Cardiac septum (tissue), 1 donor: ENCODE data around the gene TECPR1. TPM values are rescaled to one million over a fixed set of nuclear protein-coding genes. Genes with fewer than 3 reads are reported as not detected.

ENCODE experiments used
- DNase-seq: peaks from one replicate; pipeline ENCODE4 v3.0.0-alpha.2; 2020; ENCODE audit warnings: low spot score
- intact Hi-C: fragments of 100-400 bp; cut with DNase I; formaldehyde crosslinking; loops from one replicate; pipeline ENCODE4 v1.14.0; 2022
- total RNA-seq: library from RNA; stranded (reverse); fragmentation: NEBNext Ultra II Directional; extraction: Animal tissue kit (Norgen Biotek cat#: 25700); gene quantifications from one replicate; pipeline ENCODE4 v1.2.1, GENCODE V29; 2021
- donor health status: DM: no; HTN: no; CAD: no.

TECPR1 gene
- total RNA-seq, 1 donor from 2014 or later, result 16.6 TPM

DNA sequence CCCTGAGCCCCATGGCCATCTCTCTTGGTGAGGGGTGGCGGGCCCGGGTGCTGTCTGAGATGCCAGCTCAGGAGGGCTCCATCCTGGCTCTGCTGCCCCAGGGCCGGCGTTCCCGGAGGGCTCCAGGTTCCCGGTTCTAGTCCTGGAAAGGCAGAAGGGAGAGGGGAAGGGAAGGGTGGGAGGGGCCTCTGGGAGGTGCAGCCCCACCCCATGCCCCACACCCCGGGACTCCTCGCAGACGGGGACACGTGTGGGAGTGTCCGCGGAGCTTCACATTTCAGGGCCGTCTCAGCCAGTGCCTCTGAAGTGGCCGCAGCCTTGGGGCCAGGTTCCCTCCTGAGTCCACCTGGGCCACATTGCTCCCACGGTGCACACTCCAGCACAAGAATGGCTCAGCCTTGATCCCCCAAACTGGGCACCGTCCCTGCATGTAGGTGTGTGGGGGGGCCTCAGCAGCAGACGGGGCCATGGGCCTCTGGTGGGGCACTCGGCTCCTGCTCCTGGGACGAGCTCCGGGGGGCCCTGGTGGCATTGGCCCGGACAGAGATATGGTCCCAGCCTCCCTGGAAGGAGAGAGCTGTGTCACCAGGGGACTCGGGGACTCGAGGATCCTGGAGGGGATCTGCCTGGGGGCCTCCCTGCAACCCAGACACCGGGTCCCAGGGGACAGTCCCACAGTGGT is 35.0 kb downstream of the TECPR1 start:
- intact Hi-C loops, result no loop called here
- no peak for DNase-seq

DNA sequence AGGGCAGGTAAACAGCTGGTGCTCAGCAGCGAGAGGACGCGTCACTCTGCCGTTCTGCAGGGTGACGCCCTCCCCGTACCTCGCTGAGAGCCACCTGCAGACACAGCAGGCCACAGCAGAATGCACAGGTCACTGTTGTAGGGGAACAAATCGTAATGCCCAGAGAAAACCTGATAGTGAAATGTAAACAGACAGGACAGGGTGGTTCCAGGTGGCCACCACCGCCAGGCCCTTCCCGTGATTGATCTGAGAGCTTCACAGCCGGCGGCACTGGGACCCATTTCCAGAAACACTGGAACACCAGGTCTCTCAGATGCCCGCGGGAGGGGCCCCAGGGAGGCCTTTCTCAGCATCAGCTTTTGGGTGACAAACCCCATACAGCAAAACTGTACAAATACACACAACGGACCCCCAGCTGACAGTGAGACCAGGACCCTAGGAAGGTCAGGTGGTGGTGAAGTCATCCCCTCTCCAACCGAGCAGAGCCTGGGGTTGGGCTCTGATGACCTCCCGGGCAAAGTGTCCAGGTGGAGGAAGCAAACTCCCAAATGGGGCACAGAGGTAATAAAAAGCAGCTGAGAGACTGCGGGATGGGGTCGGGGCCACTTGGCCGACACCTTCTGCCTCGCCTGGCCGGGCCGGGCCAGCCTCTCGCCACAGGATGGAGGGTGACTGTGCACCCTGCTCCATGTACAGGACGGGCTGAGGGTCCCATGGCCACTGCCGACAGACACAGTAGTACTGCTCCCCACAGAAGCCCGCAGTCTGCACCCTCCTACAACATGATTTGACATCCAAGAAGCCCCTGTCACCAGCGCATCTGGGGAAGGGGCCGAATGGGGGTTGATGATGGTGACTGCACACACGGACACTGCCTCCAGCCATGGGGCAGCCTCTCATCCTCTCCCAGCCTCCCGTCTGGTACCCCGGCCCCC is 36.2 kb downstream of the TECPR1 start:
- no peak for DNase-seq
- intact Hi-C loops, result no loop called here

DNA sequence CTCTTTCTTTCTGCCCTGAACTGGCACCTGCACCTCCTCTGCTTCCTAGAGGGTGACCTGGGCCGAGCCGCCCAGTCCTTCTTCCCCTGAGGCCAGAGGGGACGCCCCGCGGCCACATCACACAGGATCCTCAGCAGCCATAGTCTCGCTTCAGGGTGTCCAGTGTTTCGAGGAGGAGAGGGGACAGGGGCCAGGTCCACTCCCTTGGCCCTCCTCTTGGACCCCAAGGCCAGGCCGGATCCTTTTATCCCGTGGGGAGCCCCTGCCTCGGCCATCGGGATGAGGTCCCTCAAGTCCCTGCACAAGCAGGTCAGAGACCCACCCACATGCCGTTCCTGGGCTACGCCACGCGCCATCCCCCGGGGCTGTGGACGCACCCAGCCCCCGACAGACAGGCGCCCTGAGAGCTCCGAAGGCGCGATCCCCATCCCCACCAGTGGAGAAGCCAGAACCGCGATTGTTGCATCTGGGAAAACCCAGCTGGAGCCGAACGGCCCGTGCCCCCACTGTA is 37.2 kb downstream of the TECPR1 start:
- DNase-seq, result no peak
- intact Hi-C loops, result no loop called here

DNA sequence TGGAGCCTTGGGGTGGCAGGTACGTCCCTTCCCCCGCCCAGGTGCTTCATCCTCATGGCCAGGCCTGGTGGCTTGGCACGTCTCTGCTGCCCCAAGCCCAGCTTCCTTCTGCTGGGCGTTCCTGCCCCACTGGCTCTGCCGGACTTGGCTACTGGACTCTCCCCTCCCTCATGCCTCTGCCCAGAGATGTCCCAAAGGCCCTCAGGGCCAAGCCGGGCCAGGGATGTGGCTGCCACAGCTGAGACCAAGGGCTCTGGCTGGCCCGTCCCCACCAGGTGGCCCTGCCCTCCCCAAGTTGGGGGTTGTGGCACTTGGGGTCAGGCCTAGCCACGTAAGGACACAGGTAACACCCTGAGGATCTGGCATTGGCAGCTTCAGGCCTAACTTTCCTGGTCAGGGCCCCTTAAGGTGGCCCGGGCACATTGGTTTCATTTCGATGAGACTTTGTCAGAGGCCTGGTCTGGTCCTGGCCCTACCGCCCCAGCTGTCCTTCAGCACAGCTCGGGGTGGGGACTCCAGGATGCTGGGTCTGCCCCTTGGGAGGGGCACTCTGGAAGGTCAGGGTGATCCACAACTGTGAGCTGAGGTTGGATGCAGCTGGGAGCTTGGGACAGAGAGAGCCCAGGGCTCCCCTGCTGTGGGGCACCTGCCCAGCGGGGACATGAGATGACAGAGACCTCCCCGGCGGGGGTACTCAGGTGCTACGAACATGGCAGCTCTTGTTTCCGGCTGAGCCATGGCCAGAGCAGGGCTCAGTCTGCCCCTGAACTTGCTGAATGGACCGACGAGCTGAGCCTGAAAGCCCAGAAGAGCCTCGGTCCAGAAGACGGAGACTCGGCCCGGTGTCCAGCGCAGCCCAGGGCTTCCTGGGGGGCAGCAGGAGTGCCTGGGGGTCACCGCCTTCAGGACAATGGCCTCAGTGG is 37.9 kb downstream of the TECPR1 start:
- intact Hi-C loops, result no loop called here
- peak; percentile 75 for DNase-seq

DNA sequence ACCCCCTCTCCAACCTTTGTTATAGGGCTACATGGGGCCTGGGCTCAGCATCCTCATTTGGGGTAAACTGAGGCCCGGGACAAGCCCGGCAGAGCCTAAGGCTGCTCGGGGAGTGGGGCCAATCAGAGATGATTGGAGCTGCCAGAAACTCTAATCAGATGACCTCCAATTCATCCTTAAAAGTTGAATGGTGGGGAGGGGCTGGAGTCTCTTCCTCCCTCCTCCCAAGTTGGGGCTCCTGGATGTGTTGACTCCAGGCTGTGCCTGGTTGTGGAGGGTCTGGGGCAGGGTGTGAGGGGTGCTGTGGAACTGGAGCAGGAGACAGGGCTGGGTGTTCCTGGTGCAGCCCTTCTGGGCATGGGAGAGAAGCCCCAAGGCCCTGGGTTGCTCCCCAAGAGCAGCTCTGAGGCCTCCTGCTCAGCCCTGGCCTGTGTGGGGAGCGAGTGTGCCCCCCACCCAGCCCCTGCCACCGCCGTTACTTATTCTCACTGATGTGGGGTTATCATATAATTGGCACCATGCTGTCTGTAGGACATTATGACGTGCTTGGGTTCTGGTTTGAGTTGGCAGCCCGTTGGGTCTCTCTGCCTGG is 38.6 kb downstream of the TECPR1 start:
- DNase-seq, result peak; percentile 35

DNA sequence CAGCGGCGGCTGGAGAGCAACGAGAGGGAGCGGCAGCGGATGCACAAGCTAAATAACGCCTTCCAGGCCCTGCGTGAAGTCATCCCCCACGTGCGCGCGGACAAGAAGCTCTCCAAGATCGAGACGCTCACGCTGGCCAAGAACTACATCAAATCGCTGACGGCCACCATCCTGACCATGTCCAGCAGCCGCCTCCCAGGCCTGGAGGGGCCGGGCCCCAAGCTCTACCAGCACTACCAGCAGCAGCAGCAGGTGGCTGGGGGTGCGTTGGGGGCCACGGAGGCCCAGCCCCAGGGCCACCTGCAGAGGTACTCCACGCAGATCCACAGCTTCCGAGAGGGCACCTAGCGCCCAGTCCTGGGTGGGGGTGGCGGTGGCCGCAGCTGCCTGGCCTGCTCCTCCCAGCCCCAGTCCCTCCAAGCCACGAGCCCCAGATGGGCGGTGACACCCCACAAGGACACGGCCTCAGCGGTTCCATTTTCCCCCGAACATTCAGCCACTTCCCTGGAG is 39.4 kb downstream of the TECPR1 start:
- intact Hi-C loops, result no loop called here
- peak; percentile 70 for DNase-seq

More for the DNA sequence above, 38.6 kb downstream of the TECPR1 start:
- intact Hi-C loops, result no loop called here

DNA sequence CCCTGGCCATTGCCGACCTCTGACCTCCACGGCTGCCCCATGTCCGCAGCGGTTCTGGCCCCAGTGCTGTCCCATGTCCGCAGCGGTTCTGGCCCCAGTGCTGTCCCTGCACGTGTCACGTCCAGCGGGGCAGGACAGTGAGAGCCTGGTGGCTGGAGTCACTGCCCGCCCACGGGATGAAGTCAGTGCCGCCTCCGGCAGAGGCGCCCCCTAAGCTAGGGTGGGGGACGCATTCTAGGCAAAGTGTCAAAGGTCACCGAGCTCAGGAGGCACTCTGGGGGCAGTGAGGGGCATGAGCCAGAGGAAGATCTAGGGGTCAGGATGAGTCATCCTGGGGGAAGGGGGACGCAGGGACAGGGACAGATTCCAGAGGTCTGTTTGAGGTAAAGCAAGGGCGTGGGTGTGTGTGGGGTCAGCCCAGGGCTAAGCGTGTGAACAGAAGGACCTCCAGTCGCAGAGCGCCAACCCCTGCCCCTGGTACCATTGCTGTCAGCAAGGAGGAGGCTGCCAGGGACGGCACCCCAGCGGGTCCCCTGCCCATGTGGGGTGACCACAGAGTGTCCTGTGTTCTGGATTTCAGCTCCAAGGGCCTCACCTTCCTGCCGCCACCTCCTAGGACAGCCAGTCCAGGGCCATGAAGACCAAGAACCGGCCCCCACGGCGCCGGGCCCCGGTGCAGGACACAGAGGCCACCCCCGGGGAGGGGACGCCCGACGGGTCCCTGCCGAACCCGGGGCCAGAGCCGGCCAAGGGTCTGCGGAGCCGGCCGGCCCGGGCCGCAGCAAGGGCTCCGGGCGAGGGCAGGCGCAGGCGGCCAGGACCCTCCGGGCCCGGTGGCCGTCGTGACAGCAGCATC is 40.1 kb downstream of the TECPR1 start:
- peak; percentile 63 for DNase-seq
- intact Hi-C loops, result no loop called here

DNA sequence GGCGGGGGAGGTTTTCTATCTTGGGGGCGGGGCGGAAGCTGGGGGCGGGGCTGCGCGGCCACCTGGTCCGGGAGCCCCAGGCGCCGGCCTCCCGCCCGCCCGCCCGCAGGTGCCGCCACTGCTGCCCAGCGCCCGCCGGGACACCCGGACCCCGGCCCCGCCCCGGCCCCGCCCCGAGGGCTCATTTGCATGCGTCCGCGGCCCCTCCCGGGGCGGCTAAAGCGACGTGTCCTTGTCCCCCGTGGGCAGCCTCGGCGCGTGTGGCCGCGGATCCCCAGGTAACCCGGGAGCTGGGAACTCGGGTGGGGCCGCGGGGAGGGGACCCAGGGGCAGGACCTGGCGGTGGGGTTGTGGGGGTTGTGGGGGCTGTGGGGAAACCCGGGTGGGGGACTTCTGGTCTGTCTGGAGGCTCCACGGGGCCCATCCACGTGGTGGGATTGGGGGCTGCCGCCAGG is 40.8 kb downstream of the TECPR1 start, which contains the start of gene BHLHA15:
Gene BHLHA15, plus strand, starts transcription at position 219 of the 455 bp plus-strand sequence. CDS start 871 bp downstream, outside the sequence.
- peak; percentile 53 for DNase-seq
- intact Hi-C loops, result no loop called here

DNA sequence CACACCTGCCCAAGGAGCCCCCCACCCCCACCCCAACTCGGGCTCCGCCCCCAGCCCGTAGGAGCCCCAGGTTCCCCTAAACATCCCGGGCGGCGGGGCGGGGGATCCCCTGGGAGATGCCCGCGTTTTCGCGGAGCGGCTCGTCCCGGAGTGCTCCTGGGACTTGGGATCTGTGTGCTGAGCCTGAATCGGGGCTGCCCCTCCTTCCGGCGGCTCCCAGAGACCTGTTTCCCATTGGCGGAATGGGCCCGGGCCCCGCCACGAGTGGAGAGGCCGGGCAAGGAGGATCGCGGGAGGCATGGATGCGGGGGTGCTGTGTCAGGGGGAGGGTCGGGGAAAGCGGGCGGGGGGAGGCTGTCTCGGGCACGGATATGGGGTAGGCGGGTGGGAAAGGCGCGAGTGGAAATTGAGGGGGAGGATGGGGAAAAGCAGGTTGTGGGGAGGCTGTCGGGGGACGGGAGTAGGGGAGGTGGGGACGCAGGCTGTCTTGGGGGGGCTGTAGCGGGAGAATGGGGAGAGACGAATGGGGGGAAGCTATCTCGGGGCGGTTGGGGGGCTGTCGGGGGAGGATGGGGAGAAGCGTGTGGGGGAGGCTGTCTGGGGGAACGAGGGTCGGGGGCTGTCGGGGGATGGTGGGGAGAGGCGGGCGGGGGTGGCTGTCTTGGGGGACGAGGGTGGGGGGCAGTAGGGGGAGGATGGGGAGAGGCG is 41.4 kb downstream of the TECPR1 start:
- DNase-seq, result peak; percentile 67
- intact Hi-C loops, result no loop called here

DNA sequence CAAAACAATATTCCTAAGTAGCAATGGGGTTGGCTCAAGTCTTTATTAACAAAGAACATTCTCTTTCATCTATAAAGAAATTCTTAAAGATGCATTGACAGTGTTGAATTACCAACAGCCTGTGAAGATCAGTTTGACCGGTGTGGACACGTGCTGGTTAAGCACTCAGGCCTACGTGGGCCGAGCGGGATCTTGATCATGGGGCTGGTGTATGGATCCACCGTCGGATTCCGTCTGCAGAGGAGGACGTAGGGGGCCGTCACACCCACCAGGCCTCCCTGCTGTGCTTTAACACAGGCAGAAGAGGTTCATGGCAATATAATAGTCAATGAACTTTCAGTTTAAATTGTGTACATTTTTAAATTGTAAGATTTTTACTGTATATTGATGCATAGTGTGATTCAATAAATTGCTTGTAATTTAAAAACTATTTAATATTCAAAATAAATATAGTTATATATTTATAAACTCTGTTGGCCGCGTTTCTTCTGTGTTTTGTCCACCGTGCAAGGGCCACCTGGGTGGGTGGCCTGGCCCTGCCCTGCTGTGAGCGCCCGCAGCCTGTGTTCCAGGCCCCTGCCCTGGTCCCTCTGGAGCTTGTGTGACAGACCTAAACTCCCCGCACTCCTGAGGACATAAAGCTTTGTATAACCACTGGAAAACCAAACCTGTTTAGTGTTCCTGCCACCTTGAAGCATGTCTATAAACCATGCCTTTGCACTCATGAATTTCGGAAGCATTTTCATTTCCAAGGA is 42.7 kb downstream of the TECPR1 start:
- DNase-seq, result peak; percentile 49
- intact Hi-C loops, result no loop called here

DNA sequence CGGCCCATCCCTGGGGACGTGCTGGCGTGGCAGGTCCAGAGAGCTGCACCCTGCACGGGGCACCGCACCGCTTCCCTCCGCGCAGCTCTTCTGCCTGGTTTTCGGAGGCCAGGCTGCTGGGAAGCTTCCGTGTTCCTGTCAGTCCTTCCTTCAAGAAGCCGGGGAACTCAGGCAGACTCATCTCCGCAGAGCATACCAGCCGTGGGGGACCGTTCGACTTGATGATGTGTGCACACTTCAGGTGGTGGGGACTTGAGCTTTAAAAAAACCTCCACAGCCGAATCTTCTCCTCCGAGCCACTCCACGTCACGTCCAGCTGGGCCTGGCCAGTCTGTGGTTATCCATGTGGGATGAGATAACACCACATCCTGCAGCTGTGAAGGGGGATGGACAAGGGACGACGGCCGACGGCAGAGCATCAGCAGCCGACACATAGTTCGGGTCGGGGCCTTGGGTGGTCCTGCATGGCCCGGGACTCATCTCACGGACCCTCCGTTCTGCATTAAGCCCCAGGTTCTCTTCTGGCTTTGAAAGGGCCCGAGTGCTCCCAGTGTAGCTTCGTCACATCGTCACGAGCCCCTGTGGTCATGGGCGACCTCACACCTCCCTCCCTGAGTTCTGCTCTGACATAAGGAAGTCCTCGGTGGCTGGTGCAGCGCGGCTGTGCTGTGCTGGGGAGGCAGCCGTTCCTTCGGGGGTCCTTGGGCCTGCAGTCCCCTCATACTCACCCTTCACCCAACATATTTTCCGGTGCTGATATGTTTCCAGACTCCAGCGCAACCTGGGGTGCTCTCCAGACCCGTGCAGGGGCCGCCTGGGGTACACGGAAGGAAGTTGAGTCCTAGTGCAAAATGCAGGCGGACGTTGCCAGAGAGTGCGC is 45.3 kb downstream of the TECPR1 start:
- intact Hi-C loops, result no loop called here
- DNase-seq, result peak; percentile 46

DNA sequence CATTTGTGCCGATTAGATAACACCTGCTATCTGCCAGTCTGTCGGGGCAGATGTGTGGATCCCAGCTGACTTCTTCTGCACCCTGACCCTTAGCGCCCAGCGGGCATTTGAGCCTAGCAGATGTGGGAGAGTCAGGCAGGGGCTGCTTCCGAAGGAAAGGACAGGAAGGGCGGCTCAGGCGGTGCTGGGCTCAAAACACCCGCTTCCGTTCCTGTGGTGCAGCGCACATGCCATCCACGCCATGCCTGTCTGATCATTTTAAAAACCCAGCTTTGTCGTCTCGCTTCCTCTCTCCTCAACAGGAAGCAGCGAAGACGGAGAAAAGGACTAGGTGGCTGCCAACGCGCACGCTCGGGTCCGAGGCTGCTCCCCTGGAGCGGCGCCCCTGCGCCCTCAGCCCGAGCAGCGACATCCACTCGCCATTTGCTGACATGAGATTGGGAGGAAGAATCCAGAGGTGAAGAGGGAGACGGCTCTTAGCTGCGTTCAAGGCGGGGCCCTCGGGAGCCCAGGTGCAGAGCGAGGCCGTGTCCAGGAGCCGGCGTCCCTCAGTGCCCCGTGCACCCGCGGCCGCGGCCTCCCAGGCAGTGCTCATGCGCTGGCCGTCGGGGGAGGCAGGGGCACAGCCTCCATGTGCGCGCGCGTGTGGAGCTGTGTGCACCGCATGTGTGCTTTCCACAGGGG is 46.7 kb downstream of the TECPR1 start:
- intact Hi-C loops, result no loop called here
- no peak for DNase-seq

DNA sequence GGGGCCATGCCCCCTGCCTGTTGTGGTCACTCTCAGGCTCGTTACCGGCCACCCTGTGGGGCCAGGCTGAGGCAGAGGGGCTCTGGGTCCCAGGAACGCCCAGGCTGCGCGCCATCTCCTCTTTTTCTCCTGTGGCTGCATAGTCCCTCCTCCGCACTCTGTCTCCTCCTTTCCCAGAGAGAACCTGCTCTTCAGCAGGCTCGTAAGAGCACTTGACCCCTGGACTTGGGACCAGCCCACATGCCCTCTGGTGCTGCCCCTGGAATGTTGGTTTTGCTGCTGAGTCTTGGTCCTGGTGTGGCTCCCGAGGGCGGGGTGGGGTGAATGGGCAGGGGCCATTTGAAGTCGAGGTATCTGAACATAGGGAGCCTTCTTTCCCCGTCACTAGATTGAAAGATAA is 47.4 kb downstream of the TECPR1 start:
- DNase-seq, result no peak
- intact Hi-C loops, result no loop called here

DNA sequence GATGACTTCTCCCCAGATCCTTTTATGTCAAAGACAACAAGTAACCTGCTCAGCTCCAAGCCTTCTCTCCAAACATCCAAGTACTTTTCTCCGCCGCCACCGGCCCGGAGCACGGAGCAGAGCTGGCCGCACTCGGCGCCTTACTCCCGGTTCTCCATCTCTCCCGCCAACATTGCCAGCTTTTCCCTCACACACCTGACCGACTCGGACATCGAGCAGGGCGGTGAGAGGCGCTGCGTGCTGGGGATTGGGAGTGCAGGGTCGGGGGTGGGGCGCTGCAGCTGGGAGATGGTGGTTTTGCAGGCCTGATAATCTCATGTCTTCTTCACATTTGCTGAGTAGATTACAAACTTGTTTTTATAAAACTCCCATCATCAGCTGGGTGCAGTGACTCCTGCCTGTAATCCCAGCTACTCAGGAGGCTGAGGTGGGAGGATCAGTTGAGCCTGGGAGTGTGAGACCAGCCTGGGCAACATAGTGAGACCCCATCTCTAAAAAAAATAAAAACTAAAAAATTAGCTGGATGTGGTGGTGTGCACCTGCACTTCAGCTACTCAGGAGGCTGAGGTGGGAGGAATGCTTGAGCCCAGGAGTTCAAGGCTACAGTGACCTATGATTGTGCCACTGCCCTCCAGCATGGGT is 47.9 kb downstream of the TECPR1 start:
- intact Hi-C loops, result no loop called here

More for the DNA sequence above, 47.9 kb downstream of the TECPR1 start:
- no peak for DNase-seq
